Kidney glomerular epithelial cell (primary cell): Measurements from ENCODE around the gene CGNL1.

Experiments used
- DNase-seq: peaks from one replicate; lab custom pipeline; 2025; lab: John Stamatoyannopoulos, UW

Gene CGNL1

DNA sequence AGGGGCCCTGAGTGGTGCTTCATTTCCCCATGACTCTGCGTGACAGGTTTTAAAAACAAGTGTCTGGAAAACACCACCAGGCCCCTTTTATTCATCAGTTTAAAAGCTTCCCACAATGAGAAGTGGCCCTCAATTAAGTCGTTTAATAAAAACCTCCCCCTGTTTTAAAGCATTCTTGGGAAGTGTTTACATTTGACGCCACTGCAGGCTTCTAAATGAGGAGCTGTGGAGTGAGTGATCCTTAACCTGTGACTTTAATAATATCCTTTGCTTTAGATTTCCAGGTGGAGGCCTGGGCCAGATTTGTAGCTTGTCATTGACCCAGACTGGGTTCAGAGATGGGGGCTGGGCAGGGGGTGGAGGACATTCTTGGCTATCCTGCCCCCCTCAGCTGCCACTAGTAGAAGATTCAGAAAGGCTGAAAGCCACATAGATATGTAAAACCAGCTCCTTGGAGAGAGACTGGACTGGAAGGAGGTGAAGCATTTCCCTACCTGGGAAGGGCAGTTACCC is 11.3 kb downstream of the CGNL1 start:
- DNase-seq = peak; percentile 14

DNA sequence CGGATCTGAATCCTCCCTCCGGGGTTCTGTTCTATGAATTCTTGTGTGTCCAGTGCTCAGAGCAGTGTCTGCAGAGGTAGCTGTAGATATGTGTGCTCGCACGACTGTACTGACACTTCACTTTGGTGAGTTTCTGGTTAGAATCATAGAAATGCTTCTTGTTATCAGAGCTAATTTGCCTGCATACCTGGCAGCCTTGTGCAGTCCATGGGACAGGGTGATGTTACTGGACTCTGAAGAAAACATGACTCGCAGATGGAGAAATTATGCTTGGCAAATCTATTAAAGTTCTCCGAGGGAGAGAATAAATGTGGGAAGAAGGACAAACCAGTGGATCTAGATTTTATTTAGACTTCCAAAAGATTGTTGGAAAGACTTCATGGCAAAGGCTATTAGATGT is 12.2 kb downstream of the CGNL1 start:
- DNase-seq = no peak

DNA sequence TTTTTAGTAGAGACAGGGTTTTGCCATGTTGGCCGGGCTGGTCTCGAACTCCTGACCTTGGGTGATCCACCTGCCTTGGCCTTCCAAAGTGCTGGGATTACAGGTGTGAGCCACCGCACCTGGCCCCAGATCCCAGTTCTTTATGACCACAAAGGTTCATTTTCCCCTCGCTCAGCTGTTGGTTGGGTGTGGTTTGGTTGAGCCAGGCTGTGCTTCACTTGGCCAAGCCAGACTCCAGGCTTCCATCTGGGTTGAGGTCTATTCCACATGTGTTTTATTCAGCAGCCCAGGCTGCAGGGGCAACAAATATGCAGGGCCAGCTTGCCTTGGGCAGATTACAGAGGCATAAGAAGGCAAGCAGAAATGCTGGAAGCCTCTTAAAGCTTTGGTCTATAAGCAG is 13.7 kb downstream of the CGNL1 start:
- no peak for DNase-seq

DNA sequence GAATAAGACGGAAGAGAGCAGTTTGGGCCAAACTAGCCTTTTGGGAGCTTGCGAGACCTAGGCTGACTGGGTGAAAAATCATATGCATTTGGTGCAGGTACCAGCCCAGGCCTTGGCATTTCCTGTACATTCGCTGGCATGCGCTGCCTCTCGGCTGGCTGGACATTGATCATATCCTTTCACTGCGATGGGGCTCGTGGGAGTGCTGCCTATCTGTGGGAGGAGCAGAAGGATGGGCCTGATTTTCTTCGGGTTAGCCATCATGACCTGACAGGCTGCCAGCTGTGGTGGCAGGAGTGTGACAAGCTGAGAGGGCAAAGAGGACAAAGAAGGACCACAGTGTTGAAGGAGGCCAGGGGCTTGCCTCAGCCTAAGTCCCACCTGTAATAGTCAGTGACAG is 14.3 kb downstream of the CGNL1 start:
- no peak for DNase-seq

DNA sequence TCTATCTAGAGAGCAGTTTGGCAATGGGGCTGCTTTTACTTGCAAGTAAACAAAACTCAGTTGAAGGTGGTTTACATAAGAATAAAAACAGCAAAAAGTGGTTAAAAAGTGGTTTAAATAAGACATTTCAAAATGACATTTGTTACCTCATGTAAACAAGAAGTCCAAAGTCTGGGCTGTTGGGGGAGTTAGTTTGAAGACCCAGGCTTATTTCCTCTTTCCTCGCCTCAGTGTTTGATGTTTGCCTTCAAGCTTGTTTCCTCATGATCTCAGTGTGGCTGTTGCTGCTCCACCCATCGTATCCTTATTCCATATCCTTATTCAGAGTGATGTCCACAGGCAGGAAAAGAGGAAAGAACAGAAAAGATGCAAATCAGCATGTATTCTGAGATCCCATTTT is 15.2 kb downstream of the CGNL1 start:
- no peak for DNase-seq

DNA sequence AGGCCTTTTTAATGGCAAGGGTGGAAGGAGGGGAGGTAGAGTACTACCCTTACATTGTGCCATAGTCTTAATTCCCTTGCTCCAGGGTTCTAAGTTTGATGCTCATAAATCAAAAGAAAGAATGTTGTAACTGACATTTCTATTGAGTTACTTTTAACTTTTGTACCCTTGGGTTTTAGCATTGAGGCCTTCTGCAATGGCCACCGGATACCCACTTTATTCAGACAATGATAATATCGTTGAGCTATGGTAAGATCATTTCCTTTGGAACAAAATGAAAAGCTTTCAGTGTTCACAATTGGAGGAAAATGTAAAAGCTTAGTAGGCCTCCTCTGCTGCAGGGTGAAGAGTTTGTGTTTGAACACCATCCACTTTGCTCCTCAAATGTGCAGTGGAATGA is 16.8 kb downstream of the CGNL1 start:
- no peak for DNase-seq

DNA sequence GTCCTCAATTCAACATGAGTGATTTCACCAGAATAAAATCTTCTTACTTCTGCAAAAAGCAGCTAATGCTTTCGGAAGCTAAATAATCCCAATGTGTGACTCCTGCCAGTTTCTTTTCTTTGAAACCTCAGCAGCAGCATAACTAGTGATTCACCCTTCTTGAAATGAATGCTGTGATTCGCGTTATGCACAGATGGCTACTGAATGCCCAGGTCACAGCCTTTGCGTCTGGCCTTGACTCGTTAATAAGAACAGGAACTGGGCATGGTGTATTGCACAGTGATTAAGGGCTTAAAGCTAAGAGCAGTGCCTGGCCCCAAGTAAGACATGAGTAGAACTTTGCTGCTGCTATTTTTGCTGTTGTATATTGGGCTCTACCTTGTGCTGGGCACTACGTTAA is 19.0 kb downstream of the CGNL1 start:
- DNase-seq = peak; percentile 96

DNA sequence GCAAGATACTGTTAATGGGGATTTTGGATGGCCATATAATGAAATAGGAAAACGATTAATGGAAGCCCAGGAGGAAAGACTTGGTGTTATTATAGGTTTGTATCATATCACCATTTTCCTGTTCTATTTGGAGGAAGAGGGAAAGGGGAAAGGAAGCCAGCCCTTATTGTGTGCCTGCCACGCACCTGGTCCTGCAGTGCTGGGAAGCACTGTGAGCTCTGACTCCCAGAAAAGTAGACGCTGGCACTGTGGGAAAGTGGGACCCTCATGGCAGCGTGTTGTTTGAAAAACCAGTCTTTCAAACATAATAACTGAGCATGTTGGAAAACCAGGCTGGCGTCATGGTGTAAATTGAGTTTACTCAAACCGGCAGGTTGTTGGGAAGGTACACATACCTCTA is 22.0 kb downstream of the CGNL1 start:
- no peak for DNase-seq

DNA sequence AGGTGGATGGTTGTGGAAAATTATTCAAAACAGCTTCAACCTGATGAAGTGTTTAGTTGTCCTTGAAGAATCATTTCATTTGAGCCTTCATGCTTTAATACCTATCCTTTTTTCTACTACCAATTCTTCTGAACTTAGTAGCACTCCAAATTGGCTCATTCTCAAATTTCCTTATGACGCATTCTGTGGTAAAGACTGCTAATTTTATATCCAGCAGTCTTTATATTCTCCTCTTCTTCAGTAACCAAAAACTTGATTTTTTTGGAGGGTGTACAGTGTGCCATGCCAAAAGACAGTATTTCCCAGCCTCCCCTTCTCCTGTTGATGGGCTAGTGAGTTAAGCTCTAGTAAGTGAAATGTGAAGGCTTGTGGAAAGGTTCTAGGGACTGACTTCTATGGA is 25.2 kb downstream of the CGNL1 start:
- no peak for DNase-seq

DNA sequence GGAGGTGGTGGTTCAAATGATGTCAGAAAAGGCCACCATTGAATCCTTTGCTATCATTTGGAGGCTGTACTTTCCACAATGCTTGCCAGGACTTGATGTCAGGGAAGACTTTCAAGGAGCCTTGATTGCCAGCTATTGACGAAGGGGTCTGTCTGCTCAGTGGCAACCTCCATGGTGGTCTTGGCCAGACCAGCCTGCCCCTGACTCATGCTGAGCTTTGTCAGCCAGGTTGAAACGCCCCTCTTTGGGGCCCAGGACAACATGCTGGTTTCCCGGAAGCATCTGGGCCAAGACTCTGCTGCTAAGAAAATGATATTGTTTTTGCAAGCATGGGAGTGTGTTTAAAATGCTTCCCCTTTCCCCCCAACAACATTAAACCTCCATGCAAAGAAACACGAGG is 26.7 kb downstream of the CGNL1 start:
- no peak for DNase-seq

DNA sequence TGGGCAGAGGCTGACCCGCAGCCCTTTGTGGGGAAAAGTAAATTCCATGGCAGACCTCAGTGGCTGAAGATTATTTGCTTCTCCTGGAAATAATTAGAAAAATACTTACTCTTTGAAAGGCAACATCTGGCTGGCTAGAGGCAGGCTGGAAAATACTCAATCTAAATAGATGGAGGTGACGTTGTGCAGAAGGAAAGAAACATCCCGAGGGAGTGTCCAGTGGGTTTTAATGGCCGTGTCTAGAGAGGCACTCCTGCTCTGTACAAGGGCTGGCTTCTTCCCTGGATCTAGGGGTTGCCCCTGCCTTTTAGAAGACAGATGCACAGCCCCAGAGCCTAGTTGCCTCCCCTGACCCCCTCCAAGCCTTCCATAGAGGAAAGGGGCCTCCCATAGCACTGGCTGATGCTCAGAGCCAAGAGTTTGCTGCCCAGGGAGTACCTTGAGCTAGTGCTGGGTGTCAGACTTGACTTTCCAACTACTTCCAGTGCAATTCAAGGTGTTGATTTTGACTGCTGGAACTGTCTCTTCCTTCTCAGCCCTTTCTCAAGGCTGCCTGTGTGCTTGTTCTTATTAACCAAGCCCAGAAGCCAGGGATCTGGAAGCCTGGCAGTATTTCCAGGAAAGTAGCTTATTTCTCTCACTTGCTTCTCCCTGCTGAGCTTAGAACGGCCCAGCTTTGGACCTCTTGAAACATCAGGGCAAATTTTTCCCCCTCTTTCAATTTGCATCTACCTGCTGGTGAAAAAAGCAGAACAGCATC is 27.4 kb downstream of the CGNL1 start:
- DNase-seq = no peak

DNA sequence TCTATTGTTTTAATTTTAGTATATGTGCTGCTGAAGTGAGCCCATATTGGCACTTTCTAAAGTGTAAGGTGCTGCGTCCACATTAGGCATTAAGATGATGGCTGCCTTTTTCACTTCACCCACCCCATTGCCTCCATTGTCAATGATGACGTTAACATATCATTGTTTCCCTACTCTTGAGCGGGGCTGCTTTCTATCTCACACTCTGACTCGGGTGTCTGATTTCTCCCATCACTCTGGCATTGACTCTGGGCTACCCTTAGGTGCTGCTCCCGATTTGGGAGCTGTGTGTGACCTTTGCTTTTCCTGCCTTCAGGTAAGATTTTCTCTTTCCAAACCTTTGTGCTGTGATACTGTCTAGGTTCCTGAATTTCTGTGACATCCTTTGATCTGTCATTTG is 28.8 kb downstream of the CGNL1 start:
- no peak for DNase-seq

DNA sequence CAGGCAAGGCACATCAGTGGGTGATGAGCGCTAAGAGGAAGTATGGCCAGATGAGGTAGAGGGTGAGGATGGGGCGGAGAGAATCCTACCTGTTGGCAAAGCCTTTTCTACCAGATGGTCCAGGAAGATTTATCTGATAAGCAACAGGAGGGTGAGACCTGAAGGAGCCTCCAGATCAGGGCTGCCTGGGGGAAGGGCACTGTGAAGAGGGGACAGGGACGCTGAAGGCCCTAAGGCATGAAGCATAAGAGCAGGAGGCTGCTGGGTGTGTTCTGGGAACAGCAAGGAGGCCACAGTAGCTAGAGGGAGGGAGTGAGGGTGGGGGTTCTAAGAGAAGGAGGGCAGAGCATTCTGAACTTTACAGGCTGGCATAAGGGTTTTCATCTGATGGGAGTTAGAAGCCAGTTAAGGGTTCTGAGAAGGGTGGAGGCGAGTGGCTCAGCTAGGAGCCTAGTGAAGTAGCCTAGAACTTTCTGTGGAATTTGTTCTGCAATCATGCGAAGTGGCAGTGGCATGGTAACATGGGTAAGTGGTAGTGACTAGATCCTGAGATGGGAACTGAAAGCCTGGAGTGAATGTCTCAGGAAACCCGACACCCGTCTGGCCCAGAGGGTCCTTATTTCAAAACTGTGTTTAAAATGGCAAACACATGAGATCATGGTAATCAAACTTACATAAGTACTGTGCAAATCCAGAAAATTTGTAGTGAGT is 29.9 kb downstream of the CGNL1 start:
- DNase-seq = no peak

DNA sequence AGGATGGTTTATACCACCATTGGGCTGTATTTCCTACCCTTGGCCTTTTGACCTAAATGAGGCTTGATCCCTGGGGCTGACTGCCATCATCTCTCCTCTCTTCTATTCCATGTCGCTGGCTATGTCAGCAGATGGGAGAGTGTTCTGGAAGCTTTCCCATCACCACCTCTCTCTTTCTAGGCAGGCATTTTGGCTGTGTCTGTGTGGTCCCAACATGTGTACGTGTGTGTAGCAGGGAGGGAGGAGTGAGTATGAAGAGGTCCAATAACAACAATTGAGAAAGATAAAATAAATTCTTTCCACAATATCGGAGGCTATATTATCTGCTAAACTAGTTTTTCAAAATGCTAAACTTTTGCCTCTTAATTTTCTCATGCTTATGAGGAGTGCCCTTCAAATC is 34.1 kb downstream of the CGNL1 start:
- DNase-seq = no peak

DNA sequence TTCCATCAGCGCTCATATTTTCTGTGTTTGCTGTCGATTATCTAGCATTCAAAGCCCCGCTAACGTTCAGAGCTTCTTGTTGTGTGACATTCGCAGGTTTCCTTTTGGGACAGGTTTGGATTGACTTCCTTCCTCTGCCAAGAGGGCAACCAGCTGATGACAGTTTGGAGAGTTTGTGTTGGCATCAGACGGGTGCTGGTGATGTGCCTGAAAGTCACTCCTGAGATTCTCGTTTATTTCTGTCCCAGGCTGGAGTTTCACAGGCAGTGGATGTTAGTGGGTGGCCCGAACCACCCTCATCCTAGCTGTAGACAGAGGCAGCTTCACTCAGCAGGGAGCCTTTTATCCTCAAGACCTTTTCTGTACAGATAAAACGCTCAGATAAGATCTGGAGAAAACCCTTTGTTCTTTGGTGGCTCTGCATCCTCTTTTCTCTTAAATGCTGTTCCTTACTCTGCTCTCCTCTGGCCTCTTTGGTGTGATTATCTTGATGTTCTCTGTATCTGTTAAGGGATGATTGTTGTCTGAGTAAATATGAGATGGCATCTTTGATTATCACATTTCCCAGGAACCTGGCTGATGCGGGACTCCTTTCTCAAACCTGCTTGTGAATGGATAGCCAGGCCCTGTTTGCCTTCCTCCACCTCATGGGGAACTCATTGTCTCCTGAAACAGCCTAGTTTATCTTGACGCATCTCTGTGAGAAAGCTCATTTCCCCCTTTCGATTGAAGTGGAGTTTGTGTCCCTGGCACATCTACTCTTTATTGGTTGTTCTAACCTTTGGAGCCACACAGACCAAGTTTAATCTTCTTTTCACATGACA is 35.9 kb downstream of the CGNL1 start:
- DNase-seq = no peak

DNA sequence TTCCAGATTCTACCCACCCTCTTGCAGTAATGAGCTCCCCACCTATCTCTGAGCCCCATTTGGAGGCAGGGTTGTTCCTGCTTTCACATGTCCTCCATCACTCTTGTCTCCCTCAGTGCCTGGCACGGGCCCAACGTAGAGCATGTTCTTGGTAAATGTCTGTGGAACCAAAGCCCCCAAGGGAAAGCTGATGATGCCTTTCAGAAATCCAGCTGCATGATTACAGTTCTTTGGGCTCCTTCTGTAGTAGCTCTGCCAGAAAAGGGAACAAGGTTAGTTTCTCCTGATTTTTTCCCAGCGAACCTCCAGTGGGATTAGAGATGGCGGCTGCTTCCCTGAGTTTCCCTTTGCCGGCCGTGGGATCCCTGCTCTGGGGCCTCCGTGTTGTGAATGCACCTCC is 39.3 kb downstream of the CGNL1 start:
- no peak for DNase-seq

DNA sequence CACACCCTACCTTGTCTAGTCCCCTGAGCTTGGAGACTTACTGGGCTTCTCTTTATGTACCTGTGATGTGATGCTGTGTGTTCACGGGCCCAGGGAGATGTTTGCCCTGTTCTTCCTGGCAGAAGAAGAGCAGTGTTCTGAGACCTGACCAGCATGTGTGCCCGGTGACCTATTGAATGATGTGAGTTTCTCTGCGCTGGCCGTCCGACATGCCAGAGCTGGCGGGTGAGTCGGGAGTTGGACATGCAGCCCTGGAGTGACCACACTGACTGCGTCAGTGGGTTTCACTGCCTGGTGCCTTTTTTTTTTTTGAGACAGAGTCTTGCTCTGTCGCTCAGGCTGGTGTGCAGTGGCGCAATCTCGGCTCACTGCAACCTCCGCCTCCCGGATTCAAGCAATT is 42.3 kb downstream of the CGNL1 start:
- peak; percentile 49 for DNase-seq

DNA sequence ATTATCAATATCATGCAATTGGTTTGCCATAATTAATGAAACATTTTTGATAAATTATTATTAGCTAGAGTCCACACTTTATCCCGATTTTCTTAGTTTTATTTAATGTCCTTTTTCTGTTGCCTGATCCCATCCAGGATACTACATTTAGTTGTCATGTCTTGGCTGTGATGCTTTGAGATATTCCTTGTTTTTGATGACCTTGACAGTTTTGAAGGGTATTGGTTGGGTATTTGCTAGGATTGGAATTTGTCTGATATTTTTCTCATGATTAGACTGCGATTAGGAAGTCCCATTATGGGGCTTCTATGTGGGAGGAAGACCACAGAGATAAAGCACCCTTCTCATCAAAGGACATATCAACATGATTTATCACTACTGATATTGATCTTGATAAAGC is 43.0 kb downstream of the CGNL1 start:
- DNase-seq = no peak

DNA sequence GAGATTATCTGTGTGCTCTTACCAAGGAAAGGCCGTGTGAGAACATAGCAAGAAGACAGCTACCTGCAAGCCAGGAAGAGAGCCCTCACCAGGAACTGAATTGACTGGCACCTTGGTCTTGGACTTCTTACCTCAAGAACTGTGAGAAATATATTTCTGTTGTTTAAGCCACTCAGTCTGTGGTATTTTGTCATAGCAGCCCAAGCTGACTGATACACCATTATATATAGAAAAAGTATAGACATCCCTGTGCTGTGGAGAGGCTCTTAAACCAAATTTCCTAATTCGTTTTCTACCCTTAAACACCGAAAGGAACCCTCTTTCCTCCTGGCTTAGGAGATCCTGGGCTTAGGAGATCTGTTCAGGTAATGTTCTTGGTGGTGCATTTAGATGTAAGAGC is 44.8 kb downstream of the CGNL1 start:
- no peak for DNase-seq

DNA sequence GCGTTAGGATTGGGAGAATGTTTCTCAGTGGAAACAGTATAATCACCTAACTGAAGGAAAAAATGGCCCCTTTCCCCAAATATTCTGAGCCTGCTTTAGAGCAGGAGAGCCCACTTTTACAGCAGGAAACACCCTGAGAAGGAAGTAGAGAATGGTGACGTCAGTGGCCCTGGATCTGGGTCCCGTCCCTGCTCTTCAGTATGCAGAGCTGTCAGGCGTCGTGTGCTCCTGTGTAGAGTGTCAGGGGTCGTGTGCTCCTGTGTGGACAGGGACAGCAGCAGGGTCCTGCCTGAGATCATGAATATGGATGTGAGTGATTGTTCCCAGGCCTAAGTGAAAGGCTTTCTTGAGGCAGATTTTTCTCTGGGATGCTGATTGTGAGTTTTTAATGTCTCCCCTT is 45.2 kb downstream of the CGNL1 start:
- no peak for DNase-seq

DNA sequence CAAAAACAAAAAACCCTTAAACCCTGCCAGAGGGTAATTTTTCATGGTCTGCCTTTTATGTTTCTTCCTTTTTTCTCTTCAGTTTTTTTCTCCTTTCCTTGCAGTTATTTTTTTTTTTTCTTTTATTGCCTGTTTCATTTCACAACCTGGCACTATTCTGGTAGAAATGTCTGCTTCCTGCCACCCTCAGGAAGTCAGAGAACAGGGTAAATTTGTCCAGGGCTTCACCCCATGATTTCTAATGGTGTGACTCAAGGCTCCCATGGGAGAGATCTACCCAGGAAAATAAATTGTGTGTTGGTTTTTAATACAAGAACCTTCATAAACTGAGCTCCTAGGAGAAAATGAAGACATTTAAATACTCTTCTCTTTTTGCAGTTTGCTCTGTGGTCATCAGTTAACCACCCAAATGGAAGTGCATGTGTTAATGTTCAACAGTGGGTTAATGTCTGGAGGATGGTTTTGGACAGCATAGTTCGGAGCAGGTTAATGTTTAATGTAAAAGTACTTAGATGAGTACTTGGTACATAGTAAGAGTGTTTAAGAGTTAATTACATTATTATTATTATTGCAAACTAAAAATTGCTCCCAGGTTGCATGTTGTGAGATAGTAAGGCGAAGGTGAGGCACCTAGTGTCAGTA is 45.9 kb downstream of the CGNL1 start:
- DNase-seq = peak; percentile 61

DNA sequence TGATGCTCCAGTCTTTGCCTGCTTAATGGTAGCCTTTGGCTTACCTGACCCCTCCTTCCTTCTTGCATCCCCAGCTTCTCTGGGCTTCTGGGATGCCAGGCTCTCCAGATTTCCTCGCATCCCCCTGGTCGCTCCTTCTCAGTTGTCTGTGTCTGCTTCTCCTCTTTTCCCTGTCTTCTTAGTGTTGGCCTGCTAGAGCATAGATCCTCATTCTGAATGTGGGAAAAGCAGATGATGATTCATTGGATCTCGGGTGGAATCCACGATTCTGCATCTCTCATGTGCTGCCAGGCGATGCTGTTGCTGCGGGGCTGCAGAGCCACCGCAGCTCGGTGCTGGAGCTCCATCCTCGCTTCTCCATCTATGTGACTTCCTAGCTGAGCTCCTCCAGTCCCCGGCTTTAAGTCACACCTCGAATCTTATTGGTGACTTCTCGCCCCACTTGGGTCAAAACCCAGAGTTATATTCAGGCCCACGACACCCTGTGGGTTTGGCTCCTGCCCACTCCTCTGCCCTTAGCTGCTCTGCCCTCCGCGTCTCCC is 47.4 kb downstream of the CGNL1 start:
- DNase-seq = no peak
